Right lung (tissue), 5 donors: Measurements from ENCODE around the gene OSBPL1A. TPM values are rescaled to one million over a fixed set of nuclear protein-coding genes. Genes with fewer than 3 reads are reported as not detected.

Source experiments
- DNase-seq, 2 donors: peaks; one replicate each; pipeline ENCODE4 v3.0.0-alpha.2; 2013
- polyA plus RNA-seq, 5 donors: library from polyadenylated mRNA; unstranded; fragments of 120-200 nt; gene quantifications; one replicate each; pipeline versions ENCODE4 v1.2.1 to v1.2.3, GENCODE V29; 2013; ENCODE audit warnings: inconsistent platforms in 1 of 5, low replicate concordance in 1 of 5; ENCODE audit not compliant: insufficient read length in 5 of 5, insufficient read depth in 1 of 5

Gene OSBPL1A
- polyA plus RNA-seq, 5 donors, result 48.6 to 62.6 (median 60.8) TPM

- no peak for DNase-seq
Observed at GRCh38 chr18:24128700-24129099, 268.9 kb downstream of the OSBPL1A start.

GRCh38 chr18:24127735-24128134 lies 269.9 kb downstream of the OSBPL1A start:
- DNase-seq, result no peak

- no peak for DNase-seq
Observed at GRCh38 chr18:24126155-24126961, 271.3 kb downstream of the OSBPL1A start.

GRCh38 chr18:24121625-24122024 lies 276.0 kb downstream of the OSBPL1A start:
- DNase-seq, result peak; percentile 23 to 30

GRCh38 chr18:24120676-24121075 lies 276.9 kb downstream of the OSBPL1A start:
- DNase-seq, result no peak

- DNase-seq, result peak; percentile 47 to 70
Observed at GRCh38 chr18:24118750-24119577, 278.7 kb downstream of the OSBPL1A start.

- no peak for DNase-seq
Observed at GRCh38 chr18:24115628-24116027, 282.0 kb downstream of the OSBPL1A start.

- no peak for DNase-seq
Observed at GRCh38 chr18:24114924-24115549, 282.6 kb downstream of the OSBPL1A start.

- no peak for DNase-seq
Observed at GRCh38 chr18:24112874-24113615, 284.6 kb downstream of the OSBPL1A start.

GRCh38 chr18:24112464-24112863 lies 285.2 kb downstream of the OSBPL1A start:
- no peak for DNase-seq

Other genes with a start within 250 kb of the OSBPL1A start
- 10 to 100 TPM; 44.4 to 61.3 (median 52.4) TPM for gene IMPACT, start 28.8 kb upstream of the OSBPL1A start, polyA plus RNA-seq
- gene HRH4, start 62.8 kb upstream of the OSBPL1A start, polyA plus RNA-seq, result under 1 TPM; 0.08 to 0.20 (median 0.10) TPM